ENCODE measurements around the gene AGAP1. TPM values are rescaled to one million over a fixed set of nuclear protein-coding genes. Genes with fewer than 3 reads are reported as not detected.

Gene AGAP1
- total RNA-seq, 6 experiments from 2014 or later: 14.1 to 16.0 (median 15.1) TPM

DNA sequence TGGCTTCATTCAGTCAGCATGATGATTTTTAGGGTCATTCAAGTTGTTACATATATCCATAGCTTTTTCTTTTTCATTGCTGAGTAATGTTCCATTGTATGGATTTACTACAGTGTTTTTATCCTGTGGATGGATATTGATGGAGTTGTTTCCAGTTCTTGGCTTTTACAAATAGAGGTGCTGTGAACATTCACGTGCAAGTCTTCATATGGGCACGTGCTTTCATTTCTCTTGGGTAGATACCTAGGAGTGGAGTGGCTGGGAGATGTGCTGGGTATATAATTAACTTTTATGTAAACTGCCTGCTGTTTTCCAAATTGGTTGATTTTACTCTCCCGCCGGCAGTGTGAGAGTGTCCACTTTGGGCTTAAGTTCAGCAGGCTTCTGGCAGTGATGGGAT is 16.5 kb downstream of the AGAP1 start:
- no peak overlapping the region for H3K27ac Mint-ChIP-seq
- no peaks in the 10 kb centered on the region; the same call in 1 of the 2 replicates for H3K36me3 Mint-ChIP-seq (ENCODE audit: low read depth)
- TF ChIP-seq, protein P1, sequence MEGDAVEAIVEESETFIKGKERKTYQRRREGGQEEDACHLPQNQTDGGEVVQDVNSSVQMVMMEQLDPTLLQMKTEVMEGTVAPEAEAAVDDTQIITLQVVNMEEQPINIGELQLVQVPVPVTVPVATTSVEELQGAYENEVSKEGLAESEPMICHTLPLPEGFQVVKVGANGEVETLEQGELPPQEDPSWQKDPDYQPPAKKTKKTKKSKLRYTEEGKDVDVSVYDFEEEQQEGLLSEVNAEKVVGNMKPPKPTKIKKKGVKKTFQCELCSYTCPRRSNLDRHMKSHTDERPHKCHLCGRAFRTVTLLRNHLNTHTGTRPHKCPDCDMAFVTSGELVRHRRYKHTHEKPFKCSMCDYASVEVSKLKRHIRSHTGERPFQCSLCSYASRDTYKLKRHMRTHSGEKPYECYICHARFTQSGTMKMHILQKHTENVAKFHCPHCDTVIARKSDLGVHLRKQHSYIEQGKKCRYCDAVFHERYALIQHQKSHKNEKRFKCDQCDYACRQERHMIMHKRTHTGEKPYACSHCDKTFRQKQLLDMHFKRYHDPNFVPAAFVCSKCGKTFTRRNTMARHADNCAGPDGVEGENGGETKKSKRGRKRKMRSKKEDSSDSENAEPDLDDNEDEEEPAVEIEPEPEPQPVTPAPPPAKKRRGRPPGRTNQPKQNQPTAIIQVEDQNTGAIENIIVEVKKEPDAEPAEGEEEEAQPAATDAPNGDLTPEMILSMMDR (IDR thresholded peaks at IDR 0.05): no peak
- no peak for DNase-seq
- peaks cover 3% of the 10 kb centered on the region for H3K4me1 Mint-ChIP-seq (ENCODE audit: low read depth)
- H3K4me3 Mint-ChIP-seq: no peak overlapping the region
- H3K9me3 Mint-ChIP-seq: no peaks in the 10 kb centered on the region
- no peaks in the 10 kb centered on the region for H3K27me3 Mint-ChIP-seq (ENCODE audit: insufficient read depth)

DNA sequence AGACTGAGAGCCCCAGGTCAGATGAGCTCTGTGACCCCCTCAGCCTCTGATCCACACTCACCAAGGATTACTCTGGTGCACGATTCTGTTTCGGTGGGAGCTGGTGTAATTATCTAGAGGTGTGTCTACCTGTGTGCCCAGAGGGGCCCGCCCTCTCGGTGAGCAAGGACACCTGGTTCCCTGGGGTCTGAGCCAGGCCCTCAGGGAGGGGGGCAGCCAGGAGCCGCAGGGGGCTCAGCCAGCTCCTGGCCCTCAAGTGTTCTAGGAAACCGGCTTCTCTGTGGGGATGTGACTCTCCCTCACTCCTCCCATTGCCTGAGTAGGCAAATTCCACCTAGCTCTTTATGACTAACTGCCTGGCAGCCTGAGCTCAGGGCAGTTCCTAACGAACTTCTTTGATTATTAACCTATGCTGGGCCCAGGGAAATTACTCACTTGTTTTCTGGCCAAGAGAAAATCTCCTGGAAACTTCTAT is 17.4 kb downstream of the AGAP1 start:
- H3K9me3 Mint-ChIP-seq: no peaks in the 10 kb centered on the region
- no peaks in the 10 kb centered on the region; the same call in 1 of the 2 replicates for H3K4me1 Mint-ChIP-seq (ENCODE audit: low read depth)
- no peak overlapping the region for H3K4me3 Mint-ChIP-seq
- H3K27ac Mint-ChIP-seq: no peak overlapping the region; the same call in 1 of the 2 replicates
- peak; percentile 88 for DNase-seq
- H3K36me3 Mint-ChIP-seq (ENCODE audit: low read depth): no peaks in the 10 kb centered on the region; the same call in 1 of the 2 replicates
- no peaks in the 10 kb centered on the region for H3K27me3 Mint-ChIP-seq (ENCODE audit: insufficient read depth)
- TF ChIP-seq, protein P1 (IDR thresholded peaks at IDR 0.05): no peak

DNA sequence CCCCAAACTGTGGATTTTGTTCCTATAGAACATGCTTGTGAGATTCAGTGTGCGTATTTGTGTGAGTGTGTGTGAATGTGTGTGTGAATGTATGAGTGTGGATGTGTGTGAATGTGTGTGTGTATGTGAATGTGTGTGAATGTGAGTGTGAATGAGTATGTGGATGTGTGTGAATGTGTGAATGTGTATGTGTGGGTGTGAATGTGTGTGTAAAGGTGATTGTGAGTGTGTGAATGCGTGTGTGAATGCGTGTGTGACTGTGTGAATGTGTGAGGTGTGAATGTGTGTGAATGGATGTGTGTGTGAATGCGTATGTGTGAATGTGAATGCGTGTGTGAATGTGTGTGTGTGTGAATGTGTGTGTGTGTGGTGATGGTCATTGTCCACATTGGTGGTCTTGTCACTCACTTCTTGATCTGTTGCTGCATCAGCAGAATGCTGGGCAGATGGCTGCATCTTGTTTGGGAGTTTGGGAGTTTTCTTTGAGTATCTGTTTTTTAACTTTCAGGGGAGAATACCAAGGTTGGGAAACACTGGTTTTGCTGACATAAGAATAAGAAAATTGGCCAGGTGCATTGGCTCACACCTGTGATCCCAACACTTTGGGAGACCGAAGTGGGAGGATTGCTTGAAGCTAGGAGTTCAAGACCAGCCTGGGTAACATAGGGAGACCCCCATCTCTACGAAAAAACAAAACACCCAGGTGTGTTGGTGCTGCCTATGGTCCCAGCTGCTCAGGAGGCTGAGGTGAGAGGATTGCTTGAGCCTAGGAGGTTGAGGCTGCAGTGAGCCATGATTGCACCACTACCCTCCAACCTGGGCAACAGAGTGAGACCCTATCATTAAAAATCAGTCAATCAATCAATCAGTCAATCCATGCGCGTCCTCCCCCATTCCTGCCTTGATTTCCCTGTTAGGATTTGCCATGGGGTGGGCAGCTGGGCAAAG is 18.2 kb downstream of the AGAP1 start:
- H3K4me3 Mint-ChIP-seq: no peak overlapping the region
- H3K27ac Mint-ChIP-seq: no peak overlapping the region
- H3K27me3 Mint-ChIP-seq (ENCODE audit: insufficient read depth): no peaks in the 10 kb centered on the region
- H3K9me3 Mint-ChIP-seq: no peaks in the 10 kb centered on the region
- TF ChIP-seq, protein P1 (IDR thresholded peaks at IDR 0.05): no peak
- DNase-seq: no peak
- no peaks in the 10 kb centered on the region; the same call in 1 of the 2 replicates for H3K36me3 Mint-ChIP-seq (ENCODE audit: low read depth)
- H3K4me1 Mint-ChIP-seq (ENCODE audit: low read depth): no peaks in the 10 kb centered on the region; the same call in 1 of the 2 replicates

DNA sequence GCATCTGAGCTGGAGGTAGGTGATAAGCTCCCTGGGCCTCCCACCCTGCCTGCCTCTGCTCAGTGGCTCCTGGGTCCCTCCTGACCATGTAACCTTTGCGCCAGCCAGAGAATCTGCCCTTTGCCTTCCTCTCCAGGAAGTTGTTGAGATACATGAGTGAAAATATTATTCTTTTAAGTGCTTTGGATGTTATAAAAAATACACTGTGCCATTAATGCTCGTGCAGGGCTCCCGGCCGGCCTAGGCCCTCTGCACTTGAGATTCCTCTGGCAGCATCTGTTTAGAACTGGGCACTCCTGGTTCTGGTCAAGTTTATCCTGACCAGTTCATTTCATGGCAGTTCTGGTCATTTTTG is 18.8 kb downstream of the AGAP1 start:
- Mint-ChIP-seq H3K9me3 (no peaks in the 10 kb centered on the region), H3K36me3 (ENCODE audit: low read depth) (no peaks in the 10 kb centered on the region), H3K27me3 (ENCODE audit: insufficient read depth) (no peaks in the 10 kb centered on the region), H3K4me1 (ENCODE audit: low read depth) (no peaks in the 10 kb centered on the region; the same call in 1 of the 2 replicates), H3K4me3 (no peak overlapping the region), H3K27ac (no peak overlapping the region)
- TF ChIP-seq, protein P1 (IDR thresholded peaks at IDR 0.05): no peak
- no peak for DNase-seq

DNA sequence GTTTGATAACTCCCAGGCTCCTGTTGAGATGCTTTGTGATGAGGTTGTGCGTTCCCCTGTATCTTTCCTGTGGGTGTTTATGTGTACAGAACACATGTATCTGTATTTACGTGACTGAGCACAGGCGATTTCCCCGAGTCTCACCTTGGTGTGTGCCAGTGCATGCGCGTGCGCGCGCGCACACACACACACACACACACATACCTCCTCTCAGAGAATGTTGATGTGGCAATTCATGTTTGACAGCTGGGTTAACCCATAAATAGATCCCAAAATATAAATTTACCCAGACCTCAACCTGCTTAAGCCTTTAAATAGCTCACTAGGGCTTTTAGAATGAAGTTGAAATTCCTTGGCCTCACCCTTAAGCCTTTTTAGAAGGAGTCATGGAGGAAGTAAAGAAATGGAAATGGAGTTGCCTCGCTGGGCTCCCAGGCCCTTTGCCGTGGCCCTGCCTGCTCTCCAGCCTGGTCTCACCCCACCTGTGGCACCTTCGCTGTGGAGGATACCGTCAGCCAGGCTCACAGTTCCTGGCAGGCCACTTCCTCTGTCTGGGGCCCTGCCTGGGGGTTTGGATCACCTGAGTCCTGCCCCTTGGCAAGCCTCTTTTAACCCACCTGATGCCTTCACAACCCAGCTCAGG is 20.3 kb downstream of the AGAP1 start:
- TF ChIP-seq, protein P1 (IDR thresholded peaks at IDR 0.05): no peak
- Mint-ChIP-seq H3K9me3 (no peaks in the 10 kb centered on the region), H3K4me3 (no peak overlapping the region), H3K27ac (no peak overlapping the region), H3K4me1 (ENCODE audit: low read depth) (peaks cover 7% of the 10 kb centered on the region; the same call in 1 of the 2 replicates), H3K36me3 (ENCODE audit: low read depth) (no peaks in the 10 kb centered on the region), H3K27me3 (ENCODE audit: insufficient read depth) (no peaks in the 10 kb centered on the region)
- no peak for DNase-seq

All from HFFc6 (cell line).